Measurements from ENCODE around the gene CFAP65. TPM values are rescaled to one million over a fixed set of nuclear protein-coding genes. Genes with fewer than 3 reads are reported as not detected.

Gene CFAP65
- total and polyA plus RNA-seq, 4 donors: 0.79 to 9.0 (median 5.1) TPM

- Histone ChIP-seq H3K9me3 (ENCODE audit: control insufficient read depth, insufficient read depth, low read length) (no peaks in the 10 kb centered on the region), H3K4me3 (ENCODE audit: low read depth, low read length) (no peak overlapping the region), H3K27ac (ENCODE audit: low read depth, low read length) (no peak overlapping the region), H3K27me3 (ENCODE audit: control insufficient read depth, insufficient read depth, low read length) (peaks cover 14% of the 10 kb centered on the region), H3K4me1 (ENCODE audit: control insufficient read depth, insufficient read depth, low read length) (peaks cover 18% of the 10 kb centered on the region), H3K36me3 (ENCODE audit: control insufficient read depth, insufficient read depth, low read length) (peaks cover 5% of the 10 kb centered on the region)
- WGBS (ENCODE audit: insufficient coverage): 0% methylated on average over 1 of the region's 1 CpG
- no peak for DNase-seq (ENCODE audit: low read depth in 4 of 6, low spot score in 6 of 6)
Measured at GRCh38 chr2:218956039-218956438, 85.3 kb downstream of the CFAP65 start.

- peaks cover 5% of the 10 kb centered on the region for H3K36me3 ChIP-seq (ENCODE audit: control insufficient read depth, insufficient read depth, low read length)
- H3K9me3 ChIP-seq (ENCODE audit: control insufficient read depth, insufficient read depth, low read length): no peaks in the 10 kb centered on the region
- peaks cover 5% of the 10 kb centered on the region for H3K27me3 ChIP-seq (ENCODE audit: control insufficient read depth, insufficient read depth, low read length)
- H3K4me1 ChIP-seq (ENCODE audit: control insufficient read depth, insufficient read depth, low read length): peaks cover 9% of the 10 kb centered on the region
- no peak overlapping the region for H3K4me3 ChIP-seq (ENCODE audit: low read depth, low read length)
- DNase-seq (ENCODE audit: low read depth in 4 of 6, low spot score in 6 of 6): no peak
- 63% methylated on average over 8 of the region's 8 CpGs for WGBS (ENCODE audit: insufficient coverage)
- H3K27ac ChIP-seq (ENCODE audit: low read depth, low read length): no peak overlapping the region
Measured at GRCh38 chr2:218954541-218955300, 86.6 kb downstream of the CFAP65 start.

GRCh38 chr2:218953366-218953954 is 87.9 kb downstream of the CFAP65 start:
- no peaks in the 10 kb centered on the region for H3K9me3 ChIP-seq (ENCODE audit: control insufficient read depth, insufficient read depth, low read length)
- H3K4me1 ChIP-seq (ENCODE audit: control insufficient read depth, insufficient read depth, low read length): peaks cover under 1% of the 10 kb centered on the region
- 66% methylated on average over 18 of the region's 18 CpGs for WGBS (ENCODE audit: insufficient coverage)
- H3K27ac ChIP-seq (ENCODE audit: low read depth, low read length): no peak overlapping the region
- H3K27me3 ChIP-seq (ENCODE audit: control insufficient read depth, insufficient read depth, low read length): peaks cover 2% of the 10 kb centered on the region
- DNase-seq (ENCODE audit: low read depth in 4 of 6, low spot score in 6 of 6): no peak
- peaks cover 5% of the 10 kb centered on the region for H3K36me3 ChIP-seq (ENCODE audit: control insufficient read depth, insufficient read depth, low read length)
- H3K4me3 ChIP-seq (ENCODE audit: low read depth, low read length): no peak overlapping the region

Small RNA genes within 50 kb of the gene (small RNA-seq; reads per million reads assigned to genes)
- gene MIR3131 (ENCODE audit: low replicate concordance): not detected
- 31.0 reads per million, percentile 97 among the genes with 10 or more reads in this experiment for gene MIR375 (ENCODE audit: low replicate concordance)

Other genes starting within 250 kb of the CFAP65 start
- gene PRKAG3, start 209.7 kb downstream of the CFAP65 start, total RNA-seq: under 1 TPM in 1 of 2 donors, not detected in 1; 0.06 TPM
- gene PRKAG3, start 209.7 kb downstream of the CFAP65 start, polyA plus RNA-seq (ENCODE audit: insufficient read length in 2 of 2): under 1 TPM in 1 of 2 donors, not detected in 1; 0.23 TPM
- 1 to 10 TPM; 1.6 to 6.5 TPM for gene WNT6, start 181.7 kb downstream of the CFAP65 start, total RNA-seq
- gene WNT6, start 181.7 kb downstream of the CFAP65 start, polyA plus RNA-seq (ENCODE audit: insufficient read length in 2 of 2): 1 to 10 TPM; 1.7 to 9.7 TPM
- gene WNT10A, start 160.7 kb downstream of the CFAP65 start, total RNA-seq: under 1 TPM in 1 of 2 donors, not detected in 1; 0.17 TPM
- gene WNT10A, start 160.7 kb downstream of the CFAP65 start, polyA plus RNA-seq (ENCODE audit: insufficient read length in 2 of 2): under 1 TPM; 0.29 to 0.35 TPM
- gene CDK5R2, start 81.8 kb downstream of the CFAP65 start, total RNA-seq: 1 to 10 TPM; 2.9 to 7.2 TPM
- gene CDK5R2, start 81.8 kb downstream of the CFAP65 start, polyA plus RNA-seq (ENCODE audit: insufficient read length in 2 of 2): 10 to 100 TPM; 62.5 to 66.1 TPM
- gene FEV, start 56.3 kb downstream of the CFAP65 start, total RNA-seq: not detected
- gene FEV, start 56.3 kb downstream of the CFAP65 start, polyA plus RNA-seq (ENCODE audit: insufficient read length in 2 of 2): under 1 TPM; 0.11 to 0.14 TPM
- not detected for gene CRYBA2, start 48.1 kb downstream of the CFAP65 start, total RNA-seq
- under 1 TPM; 0.63 to 0.76 TPM for gene CRYBA2, start 48.1 kb downstream of the CFAP65 start, polyA plus RNA-seq (ENCODE audit: insufficient read length in 2 of 2)
- under 1 TPM; 0.28 to 0.30 TPM for gene IHH, start 19.4 kb upstream of the CFAP65 start, total RNA-seq
- under 1 TPM; 0.39 to 0.59 TPM for gene IHH, start 19.4 kb upstream of the CFAP65 start, polyA plus RNA-seq (ENCODE audit: insufficient read length in 2 of 2)
- gene NHEJ1, start 119.3 kb upstream of the CFAP65 start, total RNA-seq: 10 to 100 TPM; 11.4 to 12.7 TPM
- gene NHEJ1, start 119.3 kb upstream of the CFAP65 start, polyA plus RNA-seq (ENCODE audit: insufficient read length in 2 of 2): 10 to 100 TPM in 1 of 2 donors, 1 to 10 TPM in 1; 9.8 to 10.9 TPM
- 1 to 10 TPM in 1 of 2 donors, under 1 TPM in 1; 0.69 to 1.7 TPM for gene SLC23A3, start 128.5 kb upstream of the CFAP65 start, total RNA-seq
- gene SLC23A3, start 128.5 kb upstream of the CFAP65 start, polyA plus RNA-seq (ENCODE audit: insufficient read length in 2 of 2): 1 to 10 TPM in 1 of 2 donors, under 1 TPM in 1; 0.17 to 2.4 TPM
- 10 to 100 TPM; 27.5 to 37.8 TPM for gene CNPPD1, start 135.4 kb upstream of the CFAP65 start, total RNA-seq
- gene CNPPD1, start 135.4 kb upstream of the CFAP65 start, polyA plus RNA-seq (ENCODE audit: insufficient read length in 2 of 2): 10 to 100 TPM; 53.7 to 57.5 TPM
- 10 to 100 TPM; 64.6 to 78.6 TPM for gene RETREG2, start 136.8 kb upstream of the CFAP65 start, total RNA-seq
- 100 to 1,000 TPM; 170 to 188 TPM for gene RETREG2, start 136.8 kb upstream of the CFAP65 start, polyA plus RNA-seq (ENCODE audit: insufficient read length in 2 of 2)
- 10 to 100 TPM; 14.5 to 40.5 TPM for gene ZFAND2B, start 165.3 kb upstream of the CFAP65 start, total RNA-seq
- 10 to 100 TPM; 37.2 to 46.4 TPM for gene ZFAND2B, start 165.3 kb upstream of the CFAP65 start, polyA plus RNA-seq (ENCODE audit: insufficient read length in 2 of 2)
- gene ABCB6, start 177.4 kb upstream of the CFAP65 start, total RNA-seq: 10 to 100 TPM; 39.7 to 47.2 TPM
- 10 to 100 TPM; 60.6 to 78.8 TPM for gene ABCB6, start 177.4 kb upstream of the CFAP65 start, polyA plus RNA-seq (ENCODE audit: insufficient read length in 2 of 2)
- gene ATG9A, start 188.1 kb upstream of the CFAP65 start, total RNA-seq: 10 to 100 TPM; 26.2 to 45.9 TPM
- 10 to 100 TPM; 56.0 to 59.8 TPM for gene ATG9A, start 188.1 kb upstream of the CFAP65 start, polyA plus RNA-seq (ENCODE audit: insufficient read length in 2 of 2)
- 10 to 100 TPM; 29.2 to 53.6 TPM for gene ANKZF1, start 188.3 kb upstream of the CFAP65 start, total RNA-seq
- 10 to 100 TPM; 44.0 to 74.2 TPM for gene ANKZF1, start 188.3 kb upstream of the CFAP65 start, polyA plus RNA-seq (ENCODE audit: insufficient read length in 2 of 2)
- 10 to 100 TPM in 1 of 2 donors, 1 to 10 TPM in 1; 9.4 to 22.1 TPM for gene GLB1L, start 203.9 kb upstream of the CFAP65 start, total RNA-seq
- 10 to 100 TPM; 11.4 to 12.0 TPM for gene GLB1L, start 203.9 kb upstream of the CFAP65 start, polyA plus RNA-seq (ENCODE audit: insufficient read length in 2 of 2)
- gene STK16, start 204.0 kb upstream of the CFAP65 start, total RNA-seq: 10 to 100 TPM; 16.4 to 25.0 TPM
- 10 to 100 TPM; 36.3 to 38.7 TPM for gene STK16, start 204.0 kb upstream of the CFAP65 start, polyA plus RNA-seq (ENCODE audit: insufficient read length in 2 of 2)
- 1 to 10 TPM in 1 of 2 donors, not detected in 1; 1.5 TPM for gene TUBA4B, start 211.7 kb upstream of the CFAP65 start, total RNA-seq
- gene TUBA4B, start 211.7 kb upstream of the CFAP65 start, polyA plus RNA-seq (ENCODE audit: insufficient read length in 2 of 2): under 1 TPM; 0.38 to 0.39 TPM
- 10 to 100 TPM; 14.3 to 43.9 TPM for gene TUBA4A, start 212.4 kb upstream of the CFAP65 start, total RNA-seq
- gene TUBA4A, start 212.4 kb upstream of the CFAP65 start, polyA plus RNA-seq (ENCODE audit: insufficient read length in 2 of 2): 10 to 100 TPM; 73.6 to 84.9 TPM
- 100 to 1,000 TPM in 1 of 2 donors, 10 to 100 TPM in 1; 81.5 to 101 TPM for gene DNAJB2, start 237.8 kb upstream of the CFAP65 start, total RNA-seq
- 100 to 1,000 TPM; 163 to 186 TPM for gene DNAJB2, start 237.8 kb upstream of the CFAP65 start, polyA plus RNA-seq (ENCODE audit: insufficient read length in 2 of 2)

Data from spinal cord (tissue), 10 donors.